Breast epithelium (tissue), 3 donors: ENCODE measurements around the gene GRHL3.

Experiments
- POLR2A ChIP-seq: fragments of 450-650 bp; IDR thresholded peaks from one replicate; pipeline ENCODE4 v1.6.1; 2016; ENCODE audit warnings: antibody characterized with exemption, mild to moderate bottlenecking, moderate library complexity
- TF ChIP-seq, protein P1 (sequence below), 3 donors: fragments of 450-650 bp; IDR thresholded peaks; one replicate each; pipeline ENCODE4 v1.5.1; 2016 to 2017; ENCODE audit warnings: antibody characterized with exemption in 3 of 3, mild to moderate bottlenecking in 3 of 3, moderate library complexity in 3 of 3

DNA sequence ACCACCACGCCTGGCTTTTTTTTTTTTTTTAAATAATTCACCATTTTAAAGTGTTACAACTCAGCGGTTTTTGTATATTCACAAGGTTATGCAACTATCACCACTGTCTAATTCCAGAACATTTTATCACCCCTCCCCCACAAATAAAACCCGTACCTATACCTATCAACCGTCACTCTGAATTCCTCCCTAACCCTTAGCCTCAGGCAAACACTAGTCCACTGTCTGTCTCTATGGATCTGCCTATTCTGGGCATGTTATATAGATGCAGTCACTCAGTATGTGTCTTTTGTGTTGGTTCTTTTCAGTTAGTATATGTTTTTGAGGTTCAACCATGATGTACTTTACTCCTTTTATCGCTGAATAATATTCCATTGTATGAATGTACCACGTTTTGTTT, 19.3 kb upstream of the GRHL3 start:
- TF ChIP-seq, protein P1, sequence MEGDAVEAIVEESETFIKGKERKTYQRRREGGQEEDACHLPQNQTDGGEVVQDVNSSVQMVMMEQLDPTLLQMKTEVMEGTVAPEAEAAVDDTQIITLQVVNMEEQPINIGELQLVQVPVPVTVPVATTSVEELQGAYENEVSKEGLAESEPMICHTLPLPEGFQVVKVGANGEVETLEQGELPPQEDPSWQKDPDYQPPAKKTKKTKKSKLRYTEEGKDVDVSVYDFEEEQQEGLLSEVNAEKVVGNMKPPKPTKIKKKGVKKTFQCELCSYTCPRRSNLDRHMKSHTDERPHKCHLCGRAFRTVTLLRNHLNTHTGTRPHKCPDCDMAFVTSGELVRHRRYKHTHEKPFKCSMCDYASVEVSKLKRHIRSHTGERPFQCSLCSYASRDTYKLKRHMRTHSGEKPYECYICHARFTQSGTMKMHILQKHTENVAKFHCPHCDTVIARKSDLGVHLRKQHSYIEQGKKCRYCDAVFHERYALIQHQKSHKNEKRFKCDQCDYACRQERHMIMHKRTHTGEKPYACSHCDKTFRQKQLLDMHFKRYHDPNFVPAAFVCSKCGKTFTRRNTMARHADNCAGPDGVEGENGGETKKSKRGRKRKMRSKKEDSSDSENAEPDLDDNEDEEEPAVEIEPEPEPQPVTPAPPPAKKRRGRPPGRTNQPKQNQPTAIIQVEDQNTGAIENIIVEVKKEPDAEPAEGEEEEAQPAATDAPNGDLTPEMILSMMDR (IDR thresholded peaks at IDR 0.05): no peak
- TF ChIP-seq POLR2A: no peak
